Muscle layer of duodenum (tissue), 2 donors: ENCODE results near the gene AKAP3.

Experiments
- H3K27ac ChIP-seq: one replicate; pipeline ENCODE4 v1.7.0; 2013; ENCODE audit warnings: mild to moderate bottlenecking, low read length
- H3K27me3 ChIP-seq: one replicate; pipeline ENCODE4 v1.7.0; 2013; ENCODE audit warnings: low read depth, mild to moderate bottlenecking, control low read depth, low read length
- H3K36me3 ChIP-seq, 2 donors: one replicate each; pipeline ENCODE4 v1.7.0; 2013; ENCODE audit warnings: low read length in 2 of 2, control low read depth in 1 of 2, mild to moderate bottlenecking in 1 of 2; ENCODE audit not compliant: insufficient read depth in 2 of 2, control insufficient read depth in 1 of 2
- H3K4me1 ChIP-seq, 2 donors: one replicate each; pipeline ENCODE4 v1.7.0; 2013; ENCODE audit warnings: low read length in 2 of 2, mild to moderate bottlenecking in 2 of 2, control low read depth in 1 of 2, moderate library complexity in 1 of 2; ENCODE audit not compliant: insufficient read depth in 2 of 2, control insufficient read depth in 1 of 2
- H3K4me3 ChIP-seq, 2 donors: one replicate each; pipeline ENCODE4 v1.7.0; 2013; ENCODE audit warnings: low read length in 2 of 2, low read depth in 1 of 2, mild to moderate bottlenecking in 1 of 2
- H3K9me3 ChIP-seq, 2 donors: one replicate each; pipeline ENCODE4 v1.7.0; 2013; ENCODE audit warnings: low read length in 2 of 2, control low read depth in 1 of 2, mild to moderate bottlenecking in 1 of 2; ENCODE audit not compliant: control insufficient read depth in 1 of 2
- donor health status: healthy.

AKAP3 gene

GRCh38 chr12:4645023-4645422, 3.8 kb downstream of the AKAP3 start:
- Histone ChIP-seq H3K4me3 (no peak overlapping the region), H3K4me1 (peaks cover 1 to 11% of the 10 kb centered on the region in 2 donors), H3K9me3 (no peaks in the 10 kb centered on the region), H3K27me3 (no peaks in the 10 kb centered on the region), H3K36me3 (no peaks in the 10 kb centered on the region), H3K27ac (no peak overlapping the region)

- H3K4me1 ChIP-seq: peaks cover 0 to 6% of the 10 kb centered on the region in 2 donors
- H3K27ac ChIP-seq: no peak overlapping the region
- H3K36me3 ChIP-seq: no peaks in the 10 kb centered on the region
- no peaks in the 10 kb centered on the region for H3K9me3 ChIP-seq
- H3K4me3 ChIP-seq: no peak overlapping the region
- no peaks in the 10 kb centered on the region for H3K27me3 ChIP-seq
Measured at GRCh38 chr12:4643747-4644146, 5.1 kb downstream of the AKAP3 start.

- H3K4me1 ChIP-seq: no peaks in the 10 kb centered on the region
- H3K27ac ChIP-seq: no peak overlapping the region
- no peaks in the 10 kb centered on the region for H3K36me3 ChIP-seq
- H3K27me3 ChIP-seq: no peaks in the 10 kb centered on the region
- H3K9me3 ChIP-seq: no peaks in the 10 kb centered on the region
- no peak overlapping the region for H3K4me3 ChIP-seq
Measured at GRCh38 chr12:4630262-4630661, 18.6 kb downstream of the AKAP3 start.

- H3K4me1 ChIP-seq: no peaks in the 10 kb centered on the region
- no peaks in the 10 kb centered on the region for H3K9me3 ChIP-seq
- H3K27me3 ChIP-seq: no peaks in the 10 kb centered on the region
- H3K36me3 ChIP-seq: no peaks in the 10 kb centered on the region
- no peak overlapping the region for H3K4me3 ChIP-seq
- no peak overlapping the region for H3K27ac ChIP-seq
Measured at GRCh38 chr12:4628406-4628805, 20.4 kb downstream of the AKAP3 start.

- H3K4me3 ChIP-seq: no peak overlapping the region
- H3K9me3 ChIP-seq: no peaks in the 10 kb centered on the region
- no peaks in the 10 kb centered on the region for H3K4me1 ChIP-seq
- H3K27me3 ChIP-seq: no peaks in the 10 kb centered on the region
- H3K36me3 ChIP-seq: no peaks in the 10 kb centered on the region
- no peak overlapping the region for H3K27ac ChIP-seq
Measured at GRCh38 chr12:4626543-4626942, 22.3 kb downstream of the AKAP3 start.

- Histone ChIP-seq H3K4me3 (no peak overlapping the region), H3K27me3 (no peaks in the 10 kb centered on the region), H3K27ac (no peak overlapping the region), H3K4me1 (no peaks in the 10 kb centered on the region), H3K36me3 (no peaks in the 10 kb centered on the region), H3K9me3 (no peaks in the 10 kb centered on the region)
Measured at GRCh38 chr12:4621511-4621910, 27.3 kb downstream of the AKAP3 start.

- Histone ChIP-seq H3K27ac (no peak overlapping the region), H3K4me1 (no peaks in the 10 kb centered on the region), H3K36me3 (peaks cover 45 to 52% of the 10 kb centered on the region in 2 donors), H3K9me3 (no peaks in the 10 kb centered on the region), H3K4me3 (no peak overlapping the region), H3K27me3 (no peaks in the 10 kb centered on the region)
Measured at GRCh38 chr12:4615667-4616066, 33.2 kb downstream of the AKAP3 start.

GRCh38 chr12:4610481-4610880, 38.4 kb downstream of the AKAP3 start:
- H3K36me3 ChIP-seq: peaks cover 48 to 49% of the 10 kb centered on the region in 2 donors
- no peak overlapping the region for H3K4me3 ChIP-seq

GRCh38 chr12:4609071-4609470, 39.8 kb downstream of the AKAP3 start:
- Histone ChIP-seq H3K9me3 (no peaks in the 10 kb centered on the region), H3K4me1 (peaks cover 0 to 17% of the 10 kb centered on the region in 2 donors), H3K4me3 (no peak overlapping the region), H3K27me3 (no peaks in the 10 kb centered on the region), H3K27ac (no peak overlapping the region), H3K36me3 (peaks cover 36 to 37% of the 10 kb centered on the region in 2 donors)

More at GRCh38 chr12:4610481-4610880, 38.4 kb downstream of the AKAP3 start:
- Histone ChIP-seq H3K27ac (no peak overlapping the region), H3K27me3 (no peaks in the 10 kb centered on the region), H3K4me1 (peaks cover 0 to 16% of the 10 kb centered on the region in 2 donors), H3K9me3 (no peaks in the 10 kb centered on the region)

- no peak overlapping the region for H3K4me3 ChIP-seq
- H3K27me3 ChIP-seq: no peaks in the 10 kb centered on the region
- peaks cover 0 to 17% of the 10 kb centered on the region in 2 donors for H3K4me1 ChIP-seq
- H3K36me3 ChIP-seq: peaks cover 17 to 21% of the 10 kb centered on the region in 2 donors
- no peaks in the 10 kb centered on the region for H3K9me3 ChIP-seq
- no peak overlapping the region for H3K27ac ChIP-seq
Measured at GRCh38 chr12:4607056-4607455, 41.8 kb downstream of the AKAP3 start.

GRCh38 chr12:4604684-4605193, 44.1 kb downstream of the AKAP3 start:
- no peaks in the 10 kb centered on the region for H3K27me3 ChIP-seq
- peak overlapping the region; percentile 62 for H3K27ac ChIP-seq
- H3K4me1 ChIP-seq: peaks cover 0 to 17% of the 10 kb centered on the region in 2 donors
- H3K9me3 ChIP-seq: no peaks in the 10 kb centered on the region
- H3K4me3 ChIP-seq: peak overlapping the region; percentile 90 to 92
- peaks cover 0 to 3% of the 10 kb centered on the region in 2 donors for H3K36me3 ChIP-seq

GRCh38 chr12:4603946-4604345, 44.9 kb downstream of the AKAP3 start:
- H3K4me3 ChIP-seq: no peak overlapping the region
- H3K9me3 ChIP-seq: no peaks in the 10 kb centered on the region
- H3K36me3 ChIP-seq: no peaks in the 10 kb centered on the region
- peaks cover 0 to 17% of the 10 kb centered on the region in 2 donors for H3K4me1 ChIP-seq
- no peaks in the 10 kb centered on the region for H3K27me3 ChIP-seq
- no peak overlapping the region for H3K27ac ChIP-seq
